GM12878 (cell line): ENCODE results near the gene ZNF790. TPM values are rescaled to one million over a fixed set of nuclear protein-coding genes. Genes with fewer than 3 reads are reported as not detected.

Experiments used
- ATAC-seq: fragments of 200-7000 bp; cut with Tn5 transposase; 3 replicates; pipeline ENCODE4 v1.9.1; 2020; ENCODE audit warnings: mild to moderate bottlenecking, moderate library complexity
- BruUV-seq: library from RNA; stranded (reverse); fragments of 400-500 nt; replicated peaks from 2 replicates; lab custom pipeline; 2021; lab: Mats Ljungman, UMichigan
- CTCF ChIA-PET: fragments of 300-600 bp; sonication (Branson Sonifier 250); formaldehyde crosslinking; extraction: SDS; loops from one replicate; lab custom pipeline; 2021; ENCODE audit warnings: inconsistent platforms; lab: Yijun Ruan, JAX
- POLR2A ChIA-PET: fragments of 350-600 bp; formaldehyde crosslinking; extraction: SDS; loops from one replicate; lab custom pipeline; 2021; ENCODE audit warnings: inconsistent platforms; lab: Charles Lee
- RAD21 ChIA-PET: fragments of 300-600 bp; sonication (Branson Sonifier 250); formaldehyde crosslinking; loops from one replicate; lab custom pipeline; 2023; ENCODE audit warnings: antibody characterized with exemption; ENCODE audit not compliant: unreplicated experiment; lab: Charles Lee
- SMC1A ChIA-PET: fragments of 300-600 bp; sonication (Branson Sonifier 250); formaldehyde crosslinking; loops from one replicate; lab custom pipeline; 2023; ENCODE audit not compliant: unreplicated experiment, uncharacterized antibody; lab: Charles Lee
- DNase-seq: peaks from one replicate; pipeline ENCODE4 v3.0.0-alpha.2; 2011; ENCODE audit warnings: low read depth, low spot score
- FAIRE-seq: peaks from 3 replicates; lab custom pipeline; 2011; peaks lifted over from hg19 to GRCh38; lab: Jason Lieb, UNC
- H2AFZ ChIP-seq: 2 replicates; pipeline ENCODE4 v1.6.0; 2011; ENCODE audit warnings: low read depth, low read length, control low read depth; ENCODE audit not compliant: control insufficient read depth
- H3K27ac ChIP-seq: 2 replicates; pipeline ENCODE4 v1.5.1; 2011; ENCODE audit warnings: control low read depth; ENCODE audit not compliant: control insufficient read depth, insufficient read depth
- H3K27me3 ChIP-seq, 2 experiments: replicated peaks in 1 of 2; 2 replicates each; pipeline versions ENCODE4 v1.6.0 to v1.6.1; 2011; ENCODE audit warnings: low read length in 1 of 2; ENCODE audit not compliant: control insufficient read depth in 2 of 2, insufficient read depth in 2 of 2
- H3K36me3 ChIP-seq, 2 experiments: 2 replicates each; pipeline ENCODE4 v1.5.1; 2011; ENCODE audit warnings: low read length in 1 of 2; ENCODE audit not compliant: control insufficient read depth in 2 of 2, insufficient read depth in 2 of 2
- H3K4me1 ChIP-seq: 2 replicates; pipeline ENCODE4 v1.6.1; 2011; ENCODE audit warnings: mild to moderate bottlenecking, low read length, moderate library complexity, mixed read lengths; ENCODE audit not compliant: control insufficient read depth, insufficient read depth
- H3K4me2 ChIP-seq: 2 replicates; pipeline ENCODE4 v1.6.0; 2011; ENCODE audit warnings: control low read depth; ENCODE audit not compliant: control insufficient read depth, insufficient read depth
- H3K4me3 ChIP-seq: fragments of 200-600 bp; sonication (generic); 2 replicates; pipeline ENCODE4 v1.5.1; 2016
- H3K79me2 ChIP-seq: 2 replicates; pipeline ENCODE4 v1.6.0; 2011; ENCODE audit warnings: low read length; ENCODE audit not compliant: control insufficient read depth, insufficient read depth
- H3K9ac ChIP-seq: 2 replicates; pipeline ENCODE4 v1.8.0; 2011; ENCODE audit warnings: low read length, control low read depth, mixed read lengths; ENCODE audit not compliant: control insufficient read depth, insufficient read depth
- H3K9me3 ChIP-seq: replicated peaks from 3 replicates; pipeline ENCODE4 v1.5.1; 2011; ENCODE audit warnings: mild to moderate bottlenecking, low read length; ENCODE audit not compliant: control insufficient read depth, insufficient read depth
- H4K20me1 ChIP-seq: 2 replicates; pipeline ENCODE4 v1.6.0; 2011; ENCODE audit not compliant: control insufficient read depth, insufficient read depth
- ASH2L ChIP-seq: fragments of 300-600, 200-600 bp; sonication (generic); IDR thresholded peaks from 2 replicates; pipeline ENCODE4 v1.6.1; 2017; ENCODE audit warnings: low read depth, mild to moderate bottlenecking, borderline replicate concordance
- HDAC2 ChIP-seq: fragments of 200-600 bp; sonication (generic); IDR thresholded peaks from 2 replicates; pipeline ENCODE4 v1.6.1; 2017
- HDAC6 ChIP-seq: fragments of 200-600 bp; sonication (generic); IDR thresholded peaks from one replicate; pipeline ENCODE4 v1.8.0; 2017; ENCODE audit warnings: antibody characterized with exemption; ENCODE audit not compliant: unreplicated experiment
- HDGF ChIP-seq: fragments of 450-650 bp; IDR thresholded peaks from 2 replicates; pipeline ENCODE4 v1.6.1; 2016; ENCODE audit warnings: antibody characterized with exemption
- IRF4 ChIP-seq: IDR thresholded peaks from 2 replicates; pipeline ENCODE4 v1.6.1; 2011; ENCODE audit warnings: low read depth, low read length
- MAX ChIP-seq: IDR thresholded peaks from 2 replicates; pipeline ENCODE4 v1.6.1; 2012; ENCODE audit warnings: low read depth, low read length, improper control_type of control experiment
- NR2F1 ChIP-seq: fragments of 450-650 bp; conservative IDR thresholded peaks from 2 replicates; pipeline ENCODE4 v1.6.1; 2017; ENCODE audit warnings: mild to moderate bottlenecking
- POU2F2 ChIP-seq: IDR thresholded peaks from 3 replicates; pipeline ENCODE4 v1.6.1; 2011; ENCODE audit warnings: low read depth, mild to moderate bottlenecking, low read length, borderline replicate concordance
- SREBF2 ChIP-seq: IDR thresholded peaks from 2 replicates; pipeline ENCODE4 v1.6.1; 2012; ENCODE audit warnings: mild to moderate bottlenecking, low read length
- TAF1 ChIP-seq: IDR thresholded peaks from 2 replicates; pipeline ENCODE4 v1.6.1; 2011; ENCODE audit warnings: mild to moderate bottlenecking, low read depth, low read length, borderline replicate concordance
- WGBS: methylation state at CpG from one replicate; pipeline ENCODE4 v1.1.6; 2016; ENCODE audit warnings: low lambda C conversion rate; ENCODE audit not compliant: insufficient replicate concordance, insufficient coverage; ENCODE audit errors: missing lambda C conversion rate; 5-methylcytosine and 5-hydroxymethylcytosine counted together
- in situ Hi-C: fragments of 300-500 bp; cut with MboI; formaldehyde crosslinking; loops from 9 replicates; pipeline ENCODE4 v1.14.3; 2018; ENCODE audit warnings: mixed read lengths
- intact Hi-C: fragments of 100-400 bp; cut with micrococcal nuclease; formaldehyde crosslinking; loops from one replicate; pipeline ENCODE4 v1.14.2; 2022; ENCODE audit not compliant: unreplicated experiment
- polyA plus RNA-seq, 11 experiments: library from polyadenylated mRNA; depleted of rRNA in 4 of 11; unstranded in 6 of 11; stranded (reverse) in 5 of 11; fragments of >200 nt; fragmentation: Nextera tagmentation in 4 of 11; fragmentation: Illumina TruSeq in 1 of 11; extraction: Ambion mirVana in 4 of 11; extraction: Trizol in 1 of 11; gene quantifications; 1 replicate in 1 of 11; 2 replicates in 10 of 11; pipeline versions ENCODE4 v1.2.1 to v1.2.3, GENCODE V29; 2011 to 2016; ENCODE audit warnings: inconsistent platforms in 2 of 11, missing spikeins in 2 of 11, low read depth in 1 of 11
- total RNA-seq, 4 experiments: library from RNA; depleted of rRNA in 3 of 4; stranded (reverse); fragments of >200 nt in 3 of 4; fragmentation: Illumina TruSeq in 1 of 4; extraction: Trizol in 1 of 4; gene quantifications; 2 replicates each; pipeline versions ENCODE4 v1.2.1 to v1.2.3, GENCODE V29; 2013 to 2021
- TF ChIP-seq, protein P1 (sequence below): fragments of 450-650 bp; IDR thresholded peaks from 2 replicates; pipeline ENCODE4 v1.6.1; 2017; ENCODE audit warnings: mild to moderate bottlenecking
- TF ChIP-seq, protein P2 (sequence below): IDR thresholded peaks from 2 replicates; pipeline ENCODE4 v1.6.1; 2012; ENCODE audit warnings: improper control_type of control experiment, low read depth, low read length; ENCODE audit not compliant: insufficient replicate concordance

ZNF790 gene
- total and polyA plus RNA-seq, 10 of the 15 experiments (the other 5 are each of a cell fraction or from before 2014, with no cell fraction given), result 0.87 to 5.2 (median 2.9) TPM

GRCh38 chr19:36807029-36807428, 31.2 kb downstream of the ZNF790 start:
- intact Hi-C loops (no loop called here), in situ Hi-C loops (no loop called here)
- H3K9ac ChIP-seq, result no peak overlapping the region
- RAD21 ChIA-PET, result no interaction called here
- H3K4me1 ChIP-seq, result no peaks in the 10 kb centered on the region
- H2AFZ ChIP-seq, result no peak overlapping the region
- no peak overlapping the region for H3K4me3 ChIP-seq
- no peak overlapping the region for H3K4me2 ChIP-seq
- ATAC-seq, result no peak
- POLR2A ChIA-PET, result no interaction called here
- SMC1A ChIA-PET, result no interaction called here
- no peak overlapping the region for H3K27ac ChIP-seq
- BruUV-seq, result no TSS peak
- H3K36me3 ChIP-seq, result no peaks in the 10 kb centered on the region
- H4K20me1 ChIP-seq, result no peaks in the 10 kb centered on the region
- TF ChIP-seq HDGF, result no peak
- no peak for TF ChIP-seq MAX
- TF ChIP-seq HDAC6, result no peak
- TF ChIP-seq HDAC2, result no peak
- TF ChIP-seq NR2F1, result no peak
- TF ChIP-seq IRF4, result no peak
- no peak for TF ChIP-seq TAF1
- no peaks in the 10 kb centered on the region for H3K79me2 ChIP-seq
- CTCF ChIA-PET, result no interaction called here
- H3K9me3 ChIP-seq, result peaks cover 14% of the 10 kb centered on the region
- no peak for DNase-seq
- H3K27me3 ChIP-seq, result no peaks in the 10 kb centered on the region
- no peak for FAIRE-seq

DNA sequence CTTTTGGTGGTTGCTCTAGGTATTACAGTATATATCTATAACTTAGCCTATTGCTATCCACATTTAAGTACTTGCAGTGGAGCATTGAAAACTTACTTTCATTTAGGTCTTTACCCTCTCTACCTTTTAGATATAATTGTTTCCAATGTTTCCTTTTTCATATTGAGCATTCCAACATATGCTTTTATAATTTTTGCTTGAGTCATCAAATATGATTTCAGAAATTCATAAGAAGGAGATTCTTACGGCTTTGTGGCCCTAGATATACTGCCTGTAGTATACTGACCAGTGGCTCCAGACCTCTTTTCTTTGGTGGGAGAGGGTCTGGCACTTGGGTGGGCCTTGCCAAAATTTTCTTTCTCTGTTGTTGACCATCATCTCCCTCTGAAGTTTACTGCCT, 32.8 kb downstream of the ZNF790 start:
- H3K27me3 ChIP-seq, result no peaks in the 10 kb centered on the region
- WGBS, result 88% methylated on average over 1 of the region's 1 CpG
- H4K20me1 ChIP-seq, result no peaks in the 10 kb centered on the region
- H3K36me3 ChIP-seq, result no peaks in the 10 kb centered on the region
- ChIA-PET RAD21 (no interaction called here), POLR2A (no interaction called here), CTCF (no interaction called here), SMC1A (no interaction called here)
- H3K9me3 ChIP-seq, result peaks cover 11% of the 10 kb centered on the region
- no peak overlapping the region for H3K4me3 ChIP-seq
- DNase-seq (no peak), ATAC-seq (no peak), FAIRE-seq (no peak)
- in situ Hi-C loops, result no loop called here
- intact Hi-C loops, result no loop called here
- H3K4me1 ChIP-seq, result no peaks in the 10 kb centered on the region
- no peak overlapping the region for H3K9ac ChIP-seq
- H2AFZ ChIP-seq, result no peak overlapping the region
- no TSS peak for BruUV-seq
- H3K27ac ChIP-seq, result no peak overlapping the region
- H3K79me2 ChIP-seq, result no peaks in the 10 kb centered on the region
- no peak overlapping the region for H3K4me2 ChIP-seq
- TF ChIP-seq, protein P1, sequence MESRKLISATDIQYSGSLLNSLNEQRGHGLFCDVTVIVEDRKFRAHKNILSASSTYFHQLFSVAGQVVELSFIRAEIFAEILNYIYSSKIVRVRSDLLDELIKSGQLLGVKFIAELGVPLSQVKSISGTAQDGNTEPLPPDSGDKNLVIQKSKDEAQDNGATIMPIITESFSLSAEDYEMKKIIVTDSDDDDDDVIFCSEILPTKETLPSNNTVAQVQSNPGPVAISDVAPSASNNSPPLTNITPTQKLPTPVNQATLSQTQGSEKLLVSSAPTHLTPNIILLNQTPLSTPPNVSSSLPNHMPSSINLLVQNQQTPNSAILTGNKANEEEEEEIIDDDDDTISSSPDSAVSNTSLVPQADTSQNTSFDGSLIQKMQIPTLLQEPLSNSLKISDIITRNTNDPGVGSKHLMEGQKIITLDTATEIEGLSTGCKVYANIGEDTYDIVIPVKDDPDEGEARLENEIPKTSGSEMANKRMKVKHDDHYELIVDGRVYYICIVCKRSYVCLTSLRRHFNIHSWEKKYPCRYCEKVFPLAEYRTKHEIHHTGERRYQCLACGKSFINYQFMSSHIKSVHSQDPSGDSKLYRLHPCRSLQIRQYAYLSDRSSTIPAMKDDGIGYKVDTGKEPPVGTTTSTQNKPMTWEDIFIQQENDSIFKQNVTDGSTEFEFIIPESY, result no peak
- TF ChIP-seq POU2F2 (no peak), ASH2L (no peak), SREBF2 (no peak)
- TF ChIP-seq, protein P2, sequence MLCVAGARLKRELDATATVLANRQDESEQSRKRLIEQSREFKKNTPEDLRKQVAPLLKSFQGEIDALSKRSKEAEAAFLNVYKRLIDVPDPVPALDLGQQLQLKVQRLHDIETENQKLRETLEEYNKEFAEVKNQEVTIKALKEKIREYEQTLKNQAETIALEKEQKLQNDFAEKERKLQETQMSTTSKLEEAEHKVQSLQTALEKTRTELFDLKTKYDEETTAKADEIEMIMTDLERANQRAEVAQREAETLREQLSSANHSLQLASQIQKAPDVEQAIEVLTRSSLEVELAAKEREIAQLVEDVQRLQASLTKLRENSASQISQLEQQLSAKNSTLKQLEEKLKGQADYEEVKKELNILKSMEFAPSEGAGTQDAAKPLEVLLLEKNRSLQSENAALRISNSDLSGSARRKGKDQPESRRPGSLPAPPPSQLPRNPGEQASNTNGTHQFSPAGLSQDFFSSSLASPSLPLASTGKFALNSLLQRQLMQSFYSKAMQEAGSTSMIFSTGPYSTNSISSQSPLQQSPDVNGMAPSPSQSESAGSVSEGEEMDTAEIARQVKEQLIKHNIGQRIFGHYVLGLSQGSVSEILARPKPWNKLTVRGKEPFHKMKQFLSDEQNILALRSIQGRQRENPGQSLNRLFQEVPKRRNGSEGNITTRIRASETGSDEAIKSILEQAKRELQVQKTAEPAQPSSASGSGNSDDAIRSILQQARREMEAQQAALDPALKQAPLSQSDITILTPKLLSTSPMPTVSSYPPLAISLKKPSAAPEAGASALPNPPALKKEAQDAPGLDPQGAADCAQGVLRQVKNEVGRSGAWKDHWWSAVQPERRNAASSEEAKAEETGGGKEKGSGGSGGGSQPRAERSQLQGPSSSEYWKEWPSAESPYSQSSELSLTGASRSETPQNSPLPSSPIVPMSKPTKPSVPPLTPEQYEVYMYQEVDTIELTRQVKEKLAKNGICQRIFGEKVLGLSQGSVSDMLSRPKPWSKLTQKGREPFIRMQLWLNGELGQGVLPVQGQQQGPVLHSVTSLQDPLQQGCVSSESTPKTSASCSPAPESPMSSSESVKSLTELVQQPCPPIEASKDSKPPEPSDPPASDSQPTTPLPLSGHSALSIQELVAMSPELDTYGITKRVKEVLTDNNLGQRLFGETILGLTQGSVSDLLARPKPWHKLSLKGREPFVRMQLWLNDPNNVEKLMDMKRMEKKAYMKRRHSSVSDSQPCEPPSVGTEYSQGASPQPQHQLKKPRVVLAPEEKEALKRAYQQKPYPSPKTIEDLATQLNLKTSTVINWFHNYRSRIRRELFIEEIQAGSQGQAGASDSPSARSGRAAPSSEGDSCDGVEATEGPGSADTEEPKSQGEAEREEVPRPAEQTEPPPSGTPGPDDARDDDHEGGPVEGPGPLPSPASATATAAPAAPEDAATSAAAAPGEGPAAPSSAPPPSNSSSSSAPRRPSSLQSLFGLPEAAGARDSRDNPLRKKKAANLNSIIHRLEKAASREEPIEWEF, result no peak
